ENCODE results near the gene PPP2R2B. TPM values are rescaled to one million over a fixed set of nuclear protein-coding genes. Genes with fewer than 3 reads are reported as not detected.

Gene PPP2R2B
- total RNA-seq, 4 donors from 2014 or later: 0.20 to 1.9 (median 1.3) TPM

- H3K27ac ChIP-seq: no peak overlapping the region
- no peak overlapping the region for H3K4me3 ChIP-seq
- intact Hi-C loops (cut with DNase I; ENCODE audit: low total_unique reads) (no loop called here), in situ Hi-C loops (cut with MboI; ENCODE audit: low pct_ligation_motif_present in 1 of 4, low pct_unique_long_range_greater_than_20kb in 1 of 4, low sequenced_read_pairs in 3 of 4) (no loop called here)
- 67 to 73% methylated on average over 3 to 6 of the region's 6 CpGs for whole genome bisulfite sequencing, 2 donors (ENCODE audit: low coverage in 1 of 2)
- DNase-seq: no peak
- H3K27me3 ChIP-seq: no peaks in the 10 kb centered on the region
- H3K4me1 ChIP-seq: no peaks in the 10 kb centered on the region
- no peaks in the 10 kb centered on the region for H3K9me3 ChIP-seq
- TF ChIP-seq POLR2A (IDR thresholded peaks at IDR 0.05): no peak
- TF ChIP-seq EP300 (IDR thresholded peaks at IDR 0.05; ENCODE audit: low read depth): no peak
- TF ChIP-seq CTCF (IDR thresholded peaks at IDR 0.05): no peak
- TF ChIP-seq POLR2AphosphoS5 (IDR thresholded peaks at IDR 0.05): no peak
- no peaks in the 10 kb centered on the region for H3K36me3 ChIP-seq
These were observed 178.7 kb downstream of the PPP2R2B start for GRCh38 chr5:146699664-146700418.

- no peaks in the 10 kb centered on the region for H3K36me3 ChIP-seq
- H3K27ac ChIP-seq: no peak overlapping the region
- H3K4me3 ChIP-seq: no peak overlapping the region
- 51 to 100% methylated on average over 1 to 3 of the region's 3 CpGs for WGBS, 2 donors (ENCODE audit: low coverage in 1 of 2)
- H3K4me1 ChIP-seq: no peaks in the 10 kb centered on the region
- no peak for DNase-seq
- H3K9me3 ChIP-seq: no peaks in the 10 kb centered on the region
- in situ Hi-C loops (cut with MboI; ENCODE audit: low pct_ligation_motif_present in 1 of 4, low pct_unique_long_range_greater_than_20kb in 1 of 4, low sequenced_read_pairs in 3 of 4): no loop called here
- H3K27me3 ChIP-seq: no peaks in the 10 kb centered on the region
- TF ChIP-seq POLR2A (IDR thresholded peaks at IDR 0.05): no peak
- TF ChIP-seq EP300 (IDR thresholded peaks at IDR 0.05; ENCODE audit: low read depth): no peak
- TF ChIP-seq POLR2AphosphoS5 (IDR thresholded peaks at IDR 0.05): no peak
- intact Hi-C loops (cut with DNase I; ENCODE audit: low total_unique reads): no loop called here
These were observed 179.4 kb downstream of the PPP2R2B start for GRCh38 chr5:146699138-146699537.

- no peak overlapping the region for H3K27ac ChIP-seq
- no peaks in the 10 kb centered on the region for H3K9me3 ChIP-seq
- DNase-seq: no peak
- H3K27me3 ChIP-seq: no peaks in the 10 kb centered on the region
- in situ Hi-C loops (cut with MboI; ENCODE audit: low pct_ligation_motif_present in 1 of 4, low pct_unique_long_range_greater_than_20kb in 1 of 4, low sequenced_read_pairs in 3 of 4) (no loop called here), intact Hi-C loops (cut with DNase I; ENCODE audit: low total_unique reads) (no loop called here)
- TF ChIP-seq POLR2AphosphoS5 (IDR thresholded peaks at IDR 0.05) (no peak), EP300 (IDR thresholded peaks at IDR 0.05; ENCODE audit: low read depth) (no peak), POLR2A (IDR thresholded peaks at IDR 0.05) (no peak), CTCF (IDR thresholded peaks at IDR 0.05) (no peak)
- no peak overlapping the region for H3K4me3 ChIP-seq
- H3K36me3 ChIP-seq: no peaks in the 10 kb centered on the region
- H3K4me1 ChIP-seq: no peaks in the 10 kb centered on the region
- WGBS, 2 donors (ENCODE audit: low coverage in 1 of 2): 50 to 85% methylated on average over 1 of the region's 1 CpG
These were observed 179.9 kb downstream of the PPP2R2B start for GRCh38 chr5:146698651-146699050.

GRCh38 chr5:146697211-146697610, 181.3 kb downstream of the PPP2R2B start:
- in situ Hi-C loops (cut with MboI; ENCODE audit: low pct_ligation_motif_present in 1 of 4, low pct_unique_long_range_greater_than_20kb in 1 of 4, low sequenced_read_pairs in 3 of 4) (no loop called here), intact Hi-C loops (cut with DNase I; ENCODE audit: low total_unique reads) (no loop called here)
- Histone ChIP-seq H3K27me3 (no peaks in the 10 kb centered on the region), H3K9me3 (no peaks in the 10 kb centered on the region), H3K4me1 (no peaks in the 10 kb centered on the region), H3K27ac (no peak overlapping the region), H3K4me3 (no peak overlapping the region), H3K36me3 (no peaks in the 10 kb centered on the region)
- TF ChIP-seq CTCF (IDR thresholded peaks at IDR 0.05) (no peak), POLR2AphosphoS5 (IDR thresholded peaks at IDR 0.05) (no peak), POLR2A (IDR thresholded peaks at IDR 0.05) (no peak), EP300 (IDR thresholded peaks at IDR 0.05; ENCODE audit: low read depth) (no peak)
- DNase-seq: no peak

- TF ChIP-seq POLR2A (IDR thresholded peaks at IDR 0.05): no peak
- no peak for TF ChIP-seq POLR2AphosphoS5 (IDR thresholded peaks at IDR 0.05)
- no peak for TF ChIP-seq CTCF (IDR thresholded peaks at IDR 0.05)
- no peak for TF ChIP-seq EP300 (IDR thresholded peaks at IDR 0.05; ENCODE audit: low read depth)
- in situ Hi-C loops (cut with MboI; ENCODE audit: low pct_ligation_motif_present in 1 of 4, low pct_unique_long_range_greater_than_20kb in 1 of 4, low sequenced_read_pairs in 3 of 4): no loop called here
These were observed 182.9 kb downstream of the PPP2R2B start for GRCh38 chr5:146695646-146696045.

More at GRCh38 chr5:146695646-146696045, 182.9 kb downstream of the PPP2R2B start:
- Histone ChIP-seq H3K4me3 (no peak overlapping the region), H3K4me1 (no peaks in the 10 kb centered on the region), H3K27me3 (no peaks in the 10 kb centered on the region), H3K36me3 (no peaks in the 10 kb centered on the region), H3K9me3 (no peaks in the 10 kb centered on the region), H3K27ac (no peak overlapping the region)
- DNase-seq: no peak
- intact Hi-C loops (cut with DNase I; ENCODE audit: low total_unique reads): no loop called here
- WGBS, 2 donors (ENCODE audit: low coverage in 1 of 2): 88 to 100% methylated on average over 1 of the region's 1 CpG

All from transverse colon (tissue), 4 donors.